Transverse colon (tissue), 4 donors: ENCODE measurements around the gene CD82. TPM values are rescaled to one million over a fixed set of nuclear protein-coding genes. Genes with fewer than 3 reads are reported as not detected.
A peak's percentile ranks its signal among the peaks of the same experiment; 100 is the strongest.

Experiments
- DNase-seq: peaks from one replicate; pipeline ENCODE4 v3.0.0-alpha.2; 2019
- H3K27ac ChIP-seq, 4 donors: fragments of 200-600 bp; sonication (generic); 2 replicates each; pipeline ENCODE4 v1.5.1; 2016 to 2018; ENCODE audit warnings: inconsistent platforms in 4 of 4
- H3K27me3 ChIP-seq: fragments of 200-600 bp; sonication (generic); 2 replicates; pipeline ENCODE4 v1.5.1; 2017; ENCODE audit warnings: inconsistent platforms
- H3K36me3 ChIP-seq, 4 donors: fragments of 200-600 bp; sonication (generic); 2 replicates each; pipeline ENCODE4 v1.5.1; 2017 to 2019; ENCODE audit warnings: inconsistent platforms in 4 of 4
- H3K4me1 ChIP-seq, 4 donors: fragments of 200-600 bp; sonication (generic); 2 replicates each; pipeline ENCODE4 v1.5.1; 2017 to 2020; ENCODE audit warnings: inconsistent platforms in 4 of 4
- H3K4me3 ChIP-seq, 4 donors: fragments of 200-600 bp; sonication (generic); 1 replicate in 1 of 4; 2 replicates in 3 of 4; pipeline versions ENCODE4 v1.5.1 to v1.6.1; 2017 to 2019; ENCODE audit warnings: inconsistent platforms in 4 of 4
- H3K9me3 ChIP-seq, 2 donors: fragments of 200-600 bp; sonication (generic); 2 replicates each; pipeline ENCODE4 v1.5.1; 2017 to 2019; ENCODE audit warnings: inconsistent platforms in 2 of 2
- EP300 ChIP-seq: sonication (generic); formaldehyde crosslinking; IDR thresholded peaks from one replicate; pipeline ENCODE4 v1.6.1; 2017; ENCODE audit warnings: antibody characterized with exemption, low read depth
- POLR2A ChIP-seq: fragments of 450-650 bp; IDR thresholded peaks from one replicate; pipeline ENCODE4 v1.6.1; 2016; ENCODE audit warnings: antibody characterized with exemption, mild to moderate bottlenecking, moderate library complexity
- POLR2AphosphoS5 ChIP-seq, 3 donors: sonication (generic); formaldehyde crosslinking; IDR thresholded peaks; one replicate each; pipeline ENCODE4 v1.6.1; 2016; ENCODE audit warnings: antibody characterized with exemption in 3 of 3
- WGBS, 2 donors: methylation state at CpG; one replicate each; pipeline ENCODE4 v1.1.5; 2018; ENCODE audit warnings: low coverage in 1 of 2; 5-methylcytosine and 5-hydroxymethylcytosine counted together
- in situ Hi-C, 4 donors: fragments of 200-750 bp; cut with MboI; loops; one replicate each; pipeline versions ENCODE4 v1.15.0 to v1.15.1; 2017; ENCODE audit warnings: low sequenced_read_pairs in 3 of 4, low pct_ligation_motif_present in 1 of 4, low pct_unique_long_range_greater_than_20kb in 1 of 4
- intact Hi-C: fragments of 100-400 bp; cut with DNase I; formaldehyde crosslinking; loops from one replicate; pipeline ENCODE4 v1.15.1; 2023; ENCODE audit warnings: low total_unique reads
- total RNA-seq, 4 donors: library from RNA; depleted of rRNA; stranded (reverse); fragments of >200 nt; gene quantifications; one replicate each; pipeline ENCODE4 v1.1.0, GENCODE V29; 2016
- TF ChIP-seq, protein P1 (sequence below), 5 experiments: fragments of 200-600 bp in 3 of 5; fragments of 450-650 bp in 2 of 5; sonication (generic) in 3 of 5; IDR thresholded peaks; 1 replicate in 2 of 5; 2 replicates in 3 of 5; pipeline ENCODE4 v1.5.1; 2016 to 2017; ENCODE audit warnings: antibody characterized with exemption in 5 of 5, inconsistent platforms in 3 of 5, mild to moderate bottlenecking in 2 of 5, moderate library complexity in 1 of 5

Gene CD82
- total RNA-seq, 4 donors from 2014 or later = 7.9 to 23.1 (median 14.0) TPM

DNA sequence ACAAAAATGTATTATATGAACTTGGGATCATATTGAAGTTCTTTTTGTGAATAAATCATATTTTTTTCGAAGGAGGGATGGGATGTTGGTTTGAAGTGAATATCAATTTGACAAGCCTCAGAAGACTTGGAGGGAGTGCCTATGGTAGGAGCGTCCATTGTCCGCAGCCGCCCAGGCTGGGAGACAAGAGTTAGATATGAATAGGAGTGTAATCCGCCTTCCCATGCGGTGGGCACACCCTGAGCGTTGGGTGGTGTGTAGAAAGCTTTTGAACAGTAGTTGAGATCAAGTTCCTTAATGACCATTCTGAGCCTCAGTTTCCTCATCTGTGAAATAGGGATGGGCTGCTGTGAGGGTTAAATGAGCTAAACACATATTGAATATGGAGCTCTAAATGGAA, 7.0 kb downstream of the CD82 start:
- DNase-seq = no peak
- intact Hi-C loops (no loop called here), in situ Hi-C loops (loop anchor here in 1 of 4 donors (25.0 kb wide), 1 partner anchor 515 kb away; no protein-coding TSS in a partner anchor)
- H3K4me1 ChIP-seq = peaks cover 9 to 50% (median 20%) of the 10 kb centered on the region in 4 donors
- 84 to 90% methylated on average over 7 of the region's 7 CpGs for WGBS, 2 donors
- H3K27ac ChIP-seq = no peak overlapping the region
- H3K27me3 ChIP-seq = no peaks in the 10 kb centered on the region
- no peak overlapping the region for H3K4me3 ChIP-seq
- H3K9me3 ChIP-seq = no peaks in the 10 kb centered on the region
- no peaks in the 10 kb centered on the region for H3K36me3 ChIP-seq
- TF ChIP-seq, protein P1, sequence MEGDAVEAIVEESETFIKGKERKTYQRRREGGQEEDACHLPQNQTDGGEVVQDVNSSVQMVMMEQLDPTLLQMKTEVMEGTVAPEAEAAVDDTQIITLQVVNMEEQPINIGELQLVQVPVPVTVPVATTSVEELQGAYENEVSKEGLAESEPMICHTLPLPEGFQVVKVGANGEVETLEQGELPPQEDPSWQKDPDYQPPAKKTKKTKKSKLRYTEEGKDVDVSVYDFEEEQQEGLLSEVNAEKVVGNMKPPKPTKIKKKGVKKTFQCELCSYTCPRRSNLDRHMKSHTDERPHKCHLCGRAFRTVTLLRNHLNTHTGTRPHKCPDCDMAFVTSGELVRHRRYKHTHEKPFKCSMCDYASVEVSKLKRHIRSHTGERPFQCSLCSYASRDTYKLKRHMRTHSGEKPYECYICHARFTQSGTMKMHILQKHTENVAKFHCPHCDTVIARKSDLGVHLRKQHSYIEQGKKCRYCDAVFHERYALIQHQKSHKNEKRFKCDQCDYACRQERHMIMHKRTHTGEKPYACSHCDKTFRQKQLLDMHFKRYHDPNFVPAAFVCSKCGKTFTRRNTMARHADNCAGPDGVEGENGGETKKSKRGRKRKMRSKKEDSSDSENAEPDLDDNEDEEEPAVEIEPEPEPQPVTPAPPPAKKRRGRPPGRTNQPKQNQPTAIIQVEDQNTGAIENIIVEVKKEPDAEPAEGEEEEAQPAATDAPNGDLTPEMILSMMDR (IDR thresholded peaks at IDR 0.05) = no peak
- TF ChIP-seq EP300 = no peak
- TF ChIP-seq POLR2A = no peak
- no peak for TF ChIP-seq POLR2AphosphoS5 (IDR thresholded peaks at IDR 0.05)

DNA sequence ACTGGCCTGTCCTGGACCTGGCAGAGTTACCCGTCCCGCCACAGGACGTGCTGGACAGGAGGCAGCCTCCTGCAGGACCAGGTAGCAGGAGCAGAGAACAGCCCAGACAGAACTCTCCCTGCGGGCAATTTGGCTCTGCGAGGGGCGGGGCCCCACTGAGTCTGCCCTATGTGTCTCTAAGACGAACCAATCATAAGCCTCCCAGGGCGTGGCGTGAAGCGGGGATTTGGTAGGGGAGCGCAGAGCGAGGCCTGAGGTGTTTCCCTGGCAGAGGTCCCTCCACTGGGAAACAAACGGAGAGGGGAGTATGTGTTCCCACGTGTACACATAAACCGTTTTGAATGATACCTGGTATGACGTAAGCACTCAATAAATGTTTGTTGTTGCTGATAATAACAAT, 7.4 kb downstream of the CD82 start:
- WGBS, 2 donors = 89 to 95% methylated on average over 7 to 16 of the region's 16 CpGs
- in situ Hi-C loops = loop anchor here in 1 of 4 donors (25.0 kb wide), 1 partner anchor 514 kb away; no protein-coding TSS in a partner anchor
- Histone ChIP-seq H3K27ac (no peak overlapping the region), H3K27me3 (no peaks in the 10 kb centered on the region), H3K36me3 (no peaks in the 10 kb centered on the region), H3K4me1 (peaks cover 9 to 46% (median 17%) of the 10 kb centered on the region in 4 donors), H3K4me3 (no peak overlapping the region), H3K9me3 (no peaks in the 10 kb centered on the region)
- TF ChIP-seq EP300 = no peak
- no peak for TF ChIP-seq POLR2A
- TF ChIP-seq, protein P1 (IDR thresholded peaks at IDR 0.05) = no peak
- TF ChIP-seq POLR2AphosphoS5 (IDR thresholded peaks at IDR 0.05) = no peak
- intact Hi-C loops = no loop called here
- DNase-seq = no peak

DNA sequence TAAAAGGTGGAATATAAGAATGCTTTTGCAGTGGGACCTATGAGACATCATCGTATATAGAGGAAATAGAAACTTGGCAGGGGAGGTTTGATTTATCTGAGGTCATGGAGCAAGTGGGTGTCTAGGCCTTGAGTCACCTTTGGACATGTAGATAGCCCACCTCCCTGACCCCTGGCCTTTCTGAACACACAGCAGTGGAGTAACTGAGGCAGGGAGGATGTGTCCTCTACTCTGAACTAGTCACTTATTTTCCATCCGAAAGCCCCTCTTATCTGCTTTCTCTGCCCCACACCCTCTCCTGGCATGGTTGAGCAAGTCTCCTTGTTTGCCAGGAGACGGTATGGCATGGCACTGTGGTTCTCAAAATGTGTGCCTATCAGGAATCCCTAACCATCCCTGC, 7.9 kb downstream of the CD82 start:
- WGBS, 2 donors = 67 to 72% methylated on average over 1 to 3 of the region's 3 CpGs
- TF ChIP-seq POLR2A = no peak
- TF ChIP-seq, protein P1 (IDR thresholded peaks at IDR 0.05) = no peak
- TF ChIP-seq EP300 = no peak
- TF ChIP-seq POLR2AphosphoS5 (IDR thresholded peaks at IDR 0.05) = no peak
- no peak overlapping the region for H3K4me3 ChIP-seq
- no peak overlapping the region for H3K27ac ChIP-seq
- no peaks in the 10 kb centered on the region for H3K27me3 ChIP-seq
- peaks cover 5 to 41% (median 13%) of the 10 kb centered on the region in 4 donors for H3K4me1 ChIP-seq
- H3K9me3 ChIP-seq = no peaks in the 10 kb centered on the region
- no peak for DNase-seq
- H3K36me3 ChIP-seq = no peaks in the 10 kb centered on the region
- intact Hi-C loops (no loop called here), in situ Hi-C loops (loop anchor here in 1 of 4 donors (25.0 kb wide), 1 partner anchor 514 kb away; no protein-coding TSS in a partner anchor)

DNA sequence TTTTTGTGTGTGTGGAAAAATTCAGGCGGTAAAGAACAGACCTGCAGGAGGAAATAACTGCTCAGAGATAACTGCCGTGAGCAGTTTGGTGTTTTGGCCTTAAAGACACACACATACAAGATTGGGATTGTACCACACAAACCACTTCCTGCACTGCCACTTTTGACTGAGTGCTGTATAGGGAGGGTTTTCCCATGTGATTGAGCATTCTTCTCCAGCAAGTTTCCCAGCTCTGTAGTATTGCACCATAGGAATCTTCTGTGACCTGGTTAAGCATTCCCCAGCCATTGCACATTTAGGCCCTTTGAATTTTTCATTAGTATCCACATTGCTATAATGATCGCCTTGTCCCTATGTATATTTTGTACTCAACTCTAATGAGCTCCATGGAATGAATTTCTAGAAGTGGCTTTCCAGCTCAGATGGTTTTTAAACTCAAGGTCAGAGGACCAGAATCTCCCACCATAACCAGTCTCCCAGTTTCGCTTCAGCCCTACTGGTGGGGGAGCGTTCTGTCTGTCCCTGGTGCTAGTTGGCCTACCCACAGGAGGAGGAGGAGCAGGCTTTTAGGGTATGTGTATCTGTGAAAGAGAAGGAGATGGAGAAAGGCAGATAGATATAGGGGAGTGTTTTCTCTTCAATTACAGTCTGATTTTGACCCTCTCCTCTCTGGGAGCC, 9.3 kb downstream of the CD82 start:
- in situ Hi-C loops (loop anchor here in 1 of 4 donors (25.0 kb wide), 1 partner anchor 513 kb away; no protein-coding TSS in a partner anchor), intact Hi-C loops (no loop called here)
- WGBS, 2 donors = 34 to 62% methylated on average over 2 to 5 of the region's 5 CpGs
- no peaks in the 10 kb centered on the region for H3K9me3 ChIP-seq
- H3K27ac ChIP-seq = peak overlapping the region in 2 of 4 donors; percentile 19 to 28
- H3K27me3 ChIP-seq = no peaks in the 10 kb centered on the region
- TF ChIP-seq POLR2A (no peak), EP300 (no peak), POLR2AphosphoS5 (IDR thresholded peaks at IDR 0.05) (no peak)
- TF ChIP-seq, protein P1 (IDR thresholded peaks at IDR 0.05) = no peak
- H3K4me1 ChIP-seq = peaks cover 0 to 27% (median 0%) of the 10 kb centered on the region in 4 donors
- H3K36me3 ChIP-seq = no peaks in the 10 kb centered on the region
- DNase-seq = no peak
- no peak overlapping the region for H3K4me3 ChIP-seq
